NCI-H524 treated with DMSO at 0.1 percent for 48 hours (cell line): Measurements from ENCODE around the gene S1PR3.

ENCODE experiments used
- DNase-seq: peaks from one replicate; lab custom pipeline; 2025; lab: John Stamatoyannopoulos, UW

Gene S1PR3

DNA sequence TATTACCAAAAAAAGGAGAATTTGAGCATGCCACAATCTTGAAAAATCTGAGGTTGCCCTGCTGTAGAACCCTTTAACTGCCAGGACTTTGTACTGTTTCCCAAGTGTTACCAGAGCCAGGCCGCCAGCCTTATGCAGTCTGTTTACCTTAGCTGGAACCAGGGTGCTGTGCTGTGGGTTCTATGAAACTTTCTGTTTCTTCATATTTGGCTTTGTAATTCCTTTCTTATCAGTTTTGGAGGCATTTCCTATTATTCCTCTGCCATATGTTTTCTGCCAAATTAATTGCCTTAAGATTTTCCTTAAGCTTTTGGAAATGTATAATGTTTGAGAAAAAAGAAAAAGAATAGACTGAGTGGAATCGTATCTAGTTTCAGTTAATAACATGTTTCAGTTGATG, 2.1 kb downstream of the S1PR3 start:
- no peak for DNase-seq

- no peak for DNase-seq
These were observed 2.7 kb downstream of the S1PR3 start for GRCh38 chr9:88993871-88994460.

- no peak for DNase-seq
These were observed 3.4 kb downstream of the S1PR3 start for GRCh38 chr9:88994469-88995199.

GRCh38 chr9:88995200-88995577, 3.9 kb downstream of the S1PR3 start:
- no peak for DNase-seq

- DNase-seq, result no peak
These were observed 4.4 kb downstream of the S1PR3 start for GRCh38 chr9:88995627-88996026.

GRCh38 chr9:88996046-88996920, 5.0 kb downstream of the S1PR3 start:
- DNase-seq, result no peak

- DNase-seq, result no peak
These were observed 5.6 kb downstream of the S1PR3 start for GRCh38 chr9:88996921-88997235.

DNA sequence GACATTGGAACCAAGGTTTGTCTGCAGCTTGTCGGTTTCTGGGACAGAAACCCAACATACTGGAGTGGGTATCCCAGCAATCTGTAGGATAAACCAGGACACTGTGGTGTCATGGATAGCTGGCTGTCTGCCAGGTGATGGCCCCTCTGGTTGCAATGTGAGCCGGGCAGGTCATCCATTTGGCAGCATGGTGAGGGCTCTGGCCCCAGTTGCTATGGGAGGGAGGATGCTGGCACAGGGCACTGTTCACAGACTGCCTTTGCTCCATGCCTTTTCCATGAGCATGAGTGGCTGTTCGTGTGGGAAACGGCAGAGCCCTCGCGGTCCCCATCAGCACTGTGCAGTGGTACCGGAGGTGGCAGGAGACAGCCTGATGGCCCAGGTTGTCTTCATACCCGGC, 6.4 kb downstream of the S1PR3 start:
- no peak for DNase-seq

DNA sequence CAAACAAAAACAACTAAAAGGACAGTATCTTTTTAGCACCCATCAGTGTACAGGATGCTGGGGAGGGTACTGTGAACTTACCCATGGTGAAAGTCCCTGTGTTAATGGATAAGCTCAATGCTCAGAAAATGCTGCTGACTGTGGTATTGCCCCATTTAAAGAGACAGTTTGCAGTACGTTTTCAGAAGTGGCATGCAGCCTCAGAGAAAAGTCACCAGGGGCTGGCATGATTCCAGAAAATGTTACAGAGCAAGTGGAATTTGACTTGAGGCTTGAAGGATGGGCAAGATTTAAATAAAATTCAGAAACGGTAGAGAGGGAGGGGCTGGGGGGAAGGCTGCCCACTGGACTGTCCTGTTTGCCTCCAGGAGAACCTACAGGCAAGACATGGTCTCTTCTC, 7.2 kb downstream of the S1PR3 start:
- no peak for DNase-seq

DNA sequence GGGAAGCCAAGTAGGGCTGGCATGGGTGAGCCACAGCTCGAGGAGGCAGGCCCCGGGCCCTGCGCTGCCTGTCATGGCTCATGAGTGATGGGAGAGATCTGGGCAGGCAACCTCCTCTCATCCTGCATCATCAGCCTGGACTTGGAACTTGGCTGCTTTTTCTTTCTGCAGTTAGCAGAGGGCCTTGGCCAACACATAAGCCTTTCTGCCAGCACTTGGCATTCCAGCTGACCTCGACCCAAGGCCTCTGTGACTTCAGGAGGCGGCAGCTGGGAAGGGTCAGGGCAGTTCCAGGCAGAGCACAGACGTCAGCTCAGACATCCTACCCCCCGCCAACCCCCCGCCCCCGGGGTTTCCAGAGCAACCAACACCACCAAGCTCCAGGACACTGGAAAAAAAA, 7.6 kb downstream of the S1PR3 start:
- no peak for DNase-seq

DNA sequence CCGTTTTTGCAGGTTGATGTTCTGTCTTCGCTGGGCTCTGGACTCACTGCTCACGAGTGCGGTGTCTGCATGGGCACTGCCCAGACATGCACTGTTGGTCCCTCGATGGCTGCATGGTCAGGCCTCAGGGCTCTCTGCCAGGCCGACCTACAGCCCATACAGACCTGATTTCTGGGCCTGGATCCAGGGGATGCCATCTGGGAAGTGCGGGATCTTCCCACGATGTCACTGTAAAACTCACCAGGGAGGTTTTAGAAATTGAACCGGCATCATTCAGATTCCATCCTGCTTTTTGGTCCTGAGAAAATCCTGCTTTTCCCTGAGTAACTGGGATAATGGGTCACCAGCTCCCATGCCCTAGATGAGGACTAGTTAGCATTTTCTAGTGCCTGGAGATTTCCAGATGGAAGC, 9.1 kb downstream of the S1PR3 start:
- no peak for DNase-seq

GRCh38 chr9:89000973-89001916, 10.0 kb downstream of the S1PR3 start:
- DNase-seq, result no peak

GRCh38 chr9:89001917-89002540, 10.8 kb downstream of the S1PR3 start:
- DNase-seq, result no peak

- DNase-seq, result no peak
These were observed 11.7 kb downstream of the S1PR3 start for GRCh38 chr9:89002987-89003386.

- no peak for DNase-seq
These were observed 14.1 kb downstream of the S1PR3 start for GRCh38 chr9:89005323-89005722.

GRCh38 chr9:89006267-89006666, 15.0 kb downstream of the S1PR3 start:
- DNase-seq, result no peak

DNA sequence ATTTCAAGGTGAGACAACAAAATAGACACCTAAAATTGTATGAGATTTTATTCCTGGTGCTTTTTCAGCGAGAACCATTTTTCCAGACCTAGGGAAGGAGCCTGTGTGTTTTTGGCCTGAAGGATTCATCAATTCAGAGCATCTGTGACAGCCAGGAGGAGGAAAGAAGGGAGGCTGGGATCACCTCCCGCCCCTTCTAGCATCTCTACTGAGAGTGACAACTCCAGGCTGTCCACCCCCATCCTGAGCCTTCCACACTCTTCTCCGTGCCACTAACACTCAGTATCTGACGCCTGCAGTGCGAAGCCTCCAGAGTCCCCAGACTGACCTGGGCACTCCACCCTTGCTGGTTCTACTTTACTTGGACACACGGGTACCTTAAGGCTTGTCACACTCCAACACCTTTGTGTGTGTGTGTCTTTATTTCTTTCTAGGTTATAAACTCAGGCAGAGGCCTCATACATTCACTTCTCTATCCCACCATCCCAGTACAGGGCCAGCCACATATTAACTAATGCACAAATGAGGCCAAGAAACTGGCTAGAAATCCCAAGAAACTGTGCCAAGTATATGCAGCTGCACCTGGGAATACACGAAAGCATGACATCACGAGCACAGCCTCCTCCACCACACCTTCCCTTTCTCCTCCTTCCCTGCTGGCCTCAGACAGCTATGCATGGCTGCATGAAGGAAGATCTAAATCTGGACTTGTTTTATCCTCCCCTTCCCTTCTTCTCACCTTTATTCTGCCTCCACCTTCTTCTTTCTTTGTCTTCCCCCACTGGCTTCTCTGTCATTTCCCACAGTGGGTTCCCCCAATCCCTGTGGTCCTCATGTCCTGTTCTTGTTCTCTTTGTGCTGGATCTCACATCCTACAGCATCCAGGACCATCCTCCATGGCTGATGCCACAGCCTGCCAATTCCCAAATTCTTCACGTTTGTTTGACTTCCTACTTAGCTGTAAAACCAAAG, 16.0 kb downstream of the S1PR3 start:
- DNase-seq, result no peak

DNA sequence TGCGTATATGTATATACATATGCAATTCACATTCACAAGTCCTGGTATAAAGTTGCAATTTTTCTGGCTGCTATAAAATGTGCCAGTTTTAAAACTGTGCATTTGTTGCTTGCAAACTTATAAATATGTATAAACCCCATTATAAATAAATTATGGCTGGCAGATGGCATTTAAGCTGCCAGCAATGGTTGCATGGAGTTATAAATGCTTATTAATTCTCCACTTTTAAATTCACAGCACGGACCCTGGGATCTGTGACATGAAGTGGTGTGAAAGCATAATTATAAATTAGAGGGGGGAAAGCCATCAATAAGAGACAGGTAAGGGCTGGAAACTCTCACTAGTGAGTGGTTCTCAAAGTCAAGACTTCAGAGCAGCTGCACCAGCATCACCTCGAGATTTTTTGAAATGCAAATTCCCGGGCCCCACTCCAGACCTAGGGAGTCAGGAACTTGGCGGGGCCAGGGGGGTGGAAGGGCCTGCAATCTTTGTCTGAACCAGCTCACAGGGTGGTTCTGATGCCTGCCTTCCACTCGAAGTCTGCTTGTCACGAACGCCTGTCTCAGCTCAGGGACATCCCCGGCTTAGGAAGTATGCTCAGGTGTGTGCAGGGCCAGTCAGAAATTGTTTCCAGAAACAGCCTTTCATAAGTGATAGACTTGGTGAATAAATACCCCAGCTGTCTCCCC, 16.9 kb downstream of the S1PR3 start:
- DNase-seq, result no peak

- no peak for DNase-seq
These were observed 17.7 kb downstream of the S1PR3 start for GRCh38 chr9:89008744-89009545.
